Measurements from ENCODE around the gene HMGN2.

- TF ChIP-seq CTCF (conservative IDR thresholded peaks at IDR 0.05; ENCODE audit: low read depth in 2 of 2) = no peak
- TF ChIP-seq JUNB (IDR thresholded peaks at IDR 0.05; ENCODE audit: unreplicated experiment) = no peak
These were observed 5.4 kb downstream of the HMGN2 start for GRCh38 chr1:26477446-26478152.
